ENCODE data around the gene PLXDC2. TPM values are rescaled to one million over a fixed set of nuclear protein-coding genes. Genes with fewer than 3 reads are reported as not detected.

Gene PLXDC2
- total RNA-seq, 1 experiment from 2014 or later = 0.20 TPM

GRCh38 chr10:20128811-20129210 is 312.6 kb downstream of the PLXDC2 start:
- no TSS peak for BruUV-seq (replicated peaks)
- RAD21 ChIA-PET (ENCODE audit: low non-redundant PET in 1 of 2, low total read pairs in 2 of 2, uncharacterized antibody in 2 of 2, unreplicated experiment in 2 of 2) = no interaction called here

GRCh38 chr10:20132816-20133215 is 316.6 kb downstream of the PLXDC2 start:
- CTCF ChIA-PET = no interaction called here
- H3K4me2 ChIP-seq (ENCODE audit: low read length) = no peak overlapping the region
- ATAC-seq (no peak), DNase-seq (ENCODE audit: low read depth, low spot score) (no peak)
- no peak overlapping the region for H3K4me3 ChIP-seq (replicated peaks in 1 of 2; ENCODE audit: low read depth in 1 of 2, low read length in 2 of 2)
- peaks cover 12 to 17% of the 10 kb centered on the region in 2 experiments; a peak in 2 of 4 replicates for H3K9me3 ChIP-seq (ENCODE audit: control insufficient read depth in 1 of 2, insufficient read depth in 1 of 2, low read depth in 1 of 2, low read length in 2 of 2)
- H3K9ac ChIP-seq (ENCODE audit: low read length) = no peak overlapping the region
- no TSS peak for BruUV-seq (replicated peaks)
- H3K36me3 ChIP-seq (ENCODE audit: control insufficient read depth in 1 of 2, insufficient read depth in 2 of 2, low read length in 2 of 2) = no peaks in the 10 kb centered on the region
- no peak overlapping the region for H3K27ac ChIP-seq (ENCODE audit: low read depth, low read length)
- POLR2A ChIA-PET = no interaction called here
- H3K27me3 ChIP-seq (ENCODE audit: insufficient read depth, low read length) = no peaks in the 10 kb centered on the region
- H3K79me2 ChIP-seq (ENCODE audit: insufficient read depth, low read length) = no peaks in the 10 kb centered on the region
- no peak overlapping the region for H2AFZ ChIP-seq (ENCODE audit: low read depth, low read length, poor library complexity, severe bottlenecking)
- intact Hi-C loops (cut with micrococcal nuclease) = no loop called here
- no peaks in the 10 kb centered on the region for H4K20me1 ChIP-seq (ENCODE audit: insufficient read depth)
- no peaks in the 10 kb centered on the region for H3K9me2 ChIP-seq (ENCODE audit: insufficient read depth)
- H3K4me1 ChIP-seq (ENCODE audit: control insufficient read depth in 1 of 2, insufficient read depth in 2 of 2, low read length in 2 of 2) = no peaks in the 10 kb centered on the region
- RAD21 ChIA-PET (ENCODE audit: low non-redundant PET in 1 of 2, low total read pairs in 2 of 2, uncharacterized antibody in 2 of 2, unreplicated experiment in 2 of 2) = no interaction called here
- no peak for TF ChIP-seq SRF (IDR thresholded peaks at IDR 0.05; ENCODE audit: low read depth)
- no peak for TF ChIP-seq SP1 (IDR thresholded peaks at IDR 0.05; ENCODE audit: low read depth)
- TF ChIP-seq ZNF274 (IDR thresholded peaks at IDR 0.05; ENCODE audit: low read depth, low read length) = no peak
- no peak for TF ChIP-seq CBX3 (IDR thresholded peaks at IDR 0.05; ENCODE audit: low read depth)
- TF ChIP-seq, protein P1, sequence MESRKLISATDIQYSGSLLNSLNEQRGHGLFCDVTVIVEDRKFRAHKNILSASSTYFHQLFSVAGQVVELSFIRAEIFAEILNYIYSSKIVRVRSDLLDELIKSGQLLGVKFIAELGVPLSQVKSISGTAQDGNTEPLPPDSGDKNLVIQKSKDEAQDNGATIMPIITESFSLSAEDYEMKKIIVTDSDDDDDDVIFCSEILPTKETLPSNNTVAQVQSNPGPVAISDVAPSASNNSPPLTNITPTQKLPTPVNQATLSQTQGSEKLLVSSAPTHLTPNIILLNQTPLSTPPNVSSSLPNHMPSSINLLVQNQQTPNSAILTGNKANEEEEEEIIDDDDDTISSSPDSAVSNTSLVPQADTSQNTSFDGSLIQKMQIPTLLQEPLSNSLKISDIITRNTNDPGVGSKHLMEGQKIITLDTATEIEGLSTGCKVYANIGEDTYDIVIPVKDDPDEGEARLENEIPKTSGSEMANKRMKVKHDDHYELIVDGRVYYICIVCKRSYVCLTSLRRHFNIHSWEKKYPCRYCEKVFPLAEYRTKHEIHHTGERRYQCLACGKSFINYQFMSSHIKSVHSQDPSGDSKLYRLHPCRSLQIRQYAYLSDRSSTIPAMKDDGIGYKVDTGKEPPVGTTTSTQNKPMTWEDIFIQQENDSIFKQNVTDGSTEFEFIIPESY (IDR thresholded peaks at IDR 0.05; ENCODE audit: extremely low read depth, insufficient replicate concordance, low read length) = no peak
- no peak for TF ChIP-seq YY1 (IDR thresholded peaks at IDR 0.05; ENCODE audit: extremely low read depth, insufficient replicate concordance, low read depth, low read length)
- TF ChIP-seq, protein P2, sequence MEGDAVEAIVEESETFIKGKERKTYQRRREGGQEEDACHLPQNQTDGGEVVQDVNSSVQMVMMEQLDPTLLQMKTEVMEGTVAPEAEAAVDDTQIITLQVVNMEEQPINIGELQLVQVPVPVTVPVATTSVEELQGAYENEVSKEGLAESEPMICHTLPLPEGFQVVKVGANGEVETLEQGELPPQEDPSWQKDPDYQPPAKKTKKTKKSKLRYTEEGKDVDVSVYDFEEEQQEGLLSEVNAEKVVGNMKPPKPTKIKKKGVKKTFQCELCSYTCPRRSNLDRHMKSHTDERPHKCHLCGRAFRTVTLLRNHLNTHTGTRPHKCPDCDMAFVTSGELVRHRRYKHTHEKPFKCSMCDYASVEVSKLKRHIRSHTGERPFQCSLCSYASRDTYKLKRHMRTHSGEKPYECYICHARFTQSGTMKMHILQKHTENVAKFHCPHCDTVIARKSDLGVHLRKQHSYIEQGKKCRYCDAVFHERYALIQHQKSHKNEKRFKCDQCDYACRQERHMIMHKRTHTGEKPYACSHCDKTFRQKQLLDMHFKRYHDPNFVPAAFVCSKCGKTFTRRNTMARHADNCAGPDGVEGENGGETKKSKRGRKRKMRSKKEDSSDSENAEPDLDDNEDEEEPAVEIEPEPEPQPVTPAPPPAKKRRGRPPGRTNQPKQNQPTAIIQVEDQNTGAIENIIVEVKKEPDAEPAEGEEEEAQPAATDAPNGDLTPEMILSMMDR (IDR thresholded peaks at IDR 0.05 in 2 of 3, conservative IDR thresholded peaks at IDR 0.05 in 1 of 3; ENCODE audit: borderline replicate concordance in 1 of 3, insufficient read depth in 1 of 3, low read depth in 2 of 3, low read length in 2 of 3) = no peak
- no peak for TF ChIP-seq FOSL1 (IDR thresholded peaks at IDR 0.05; ENCODE audit: low read depth)
- TF ChIP-seq CEBPB (IDR thresholded peaks at IDR 0.05; ENCODE audit: low read depth) = no peak
- TF ChIP-seq POLR2AphosphoS5 (IDR thresholded peaks at IDR 0.05; ENCODE audit: low read depth, low read length) = no peak
- TF ChIP-seq, protein P3, sequence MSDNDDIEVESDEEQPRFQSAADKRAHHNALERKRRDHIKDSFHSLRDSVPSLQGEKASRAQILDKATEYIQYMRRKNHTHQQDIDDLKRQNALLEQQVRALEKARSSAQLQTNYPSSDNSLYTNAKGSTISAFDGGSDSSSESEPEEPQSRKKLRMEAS (IDR thresholded peaks at IDR 0.05) = no peak

More at GRCh38 chr10:20128811-20129210, 312.6 kb downstream of the PLXDC2 start:
- no peaks in the 10 kb centered on the region for H4K20me1 ChIP-seq (ENCODE audit: insufficient read depth)
- no peak overlapping the region for H3K27ac ChIP-seq (ENCODE audit: low read depth, low read length)
- ATAC-seq (no peak), DNase-seq (ENCODE audit: low read depth, low spot score) (no peak)
- H2AFZ ChIP-seq (ENCODE audit: low read depth, low read length, poor library complexity, severe bottlenecking) = no peak overlapping the region
- H3K36me3 ChIP-seq (ENCODE audit: control insufficient read depth in 1 of 2, insufficient read depth in 2 of 2, low read length in 2 of 2) = no peaks in the 10 kb centered on the region
- CTCF ChIA-PET = no interaction called here
- H3K27me3 ChIP-seq (ENCODE audit: insufficient read depth, low read length) = no peaks in the 10 kb centered on the region
- intact Hi-C loops (cut with micrococcal nuclease) = no loop called here
- no peak overlapping the region for H3K4me2 ChIP-seq (ENCODE audit: low read length)
- no peaks in the 10 kb centered on the region for H3K79me2 ChIP-seq (ENCODE audit: insufficient read depth, low read length)
- TF ChIP-seq EZH2 (IDR thresholded peaks at IDR 0.05) (no peak), JUND (IDR thresholded peaks at IDR 0.05) (no peak), CBX3 (IDR thresholded peaks at IDR 0.05; ENCODE audit: low read depth) (no peak), POLR2AphosphoS5 (IDR thresholded peaks at IDR 0.05; ENCODE audit: low read depth, low read length) (no peak), SIN3A (IDR thresholded peaks at IDR 0.05; ENCODE audit: low read depth) (no peak), ATF3 (IDR thresholded peaks at IDR 0.05) (no peak), YY1 (IDR thresholded peaks at IDR 0.05; ENCODE audit: extremely low read depth, insufficient replicate concordance, low read depth, low read length) (no peak), SP1 (IDR thresholded peaks at IDR 0.05; ENCODE audit: low read depth) (no peak), CEBPB (IDR thresholded peaks at IDR 0.05; ENCODE audit: low read depth) (no peak), ELF1 (IDR thresholded peaks at IDR 0.05; ENCODE audit: borderline replicate concordance, low read depth) (no peak)
- TF ChIP-seq, protein P3 (IDR thresholded peaks at IDR 0.05) = no peak
- H3K9me2 ChIP-seq (ENCODE audit: insufficient read depth) = no peaks in the 10 kb centered on the region
- H3K9me3 ChIP-seq (ENCODE audit: control insufficient read depth in 1 of 2, insufficient read depth in 1 of 2, low read depth in 1 of 2, low read length in 2 of 2) = peaks cover 3 to 12% of the 10 kb centered on the region in 2 experiments; a peak in 2 of 4 replicates
- H3K4me1 ChIP-seq (ENCODE audit: control insufficient read depth in 1 of 2, insufficient read depth in 2 of 2, low read length in 2 of 2) = no peaks in the 10 kb centered on the region
- POLR2A ChIA-PET = no interaction called here
- no peak overlapping the region for H3K4me3 ChIP-seq (replicated peaks in 1 of 2; ENCODE audit: low read depth in 1 of 2, low read length in 2 of 2)
- H3K9ac ChIP-seq (ENCODE audit: low read length) = no peak overlapping the region

All from HCT116 (cell line).